Thymus (tissue), 11 donors: ENCODE measurements around the gene UST. TPM values are rescaled to one million over a fixed set of nuclear protein-coding genes. Genes with fewer than 3 reads are reported as not detected.

Source experiments
- DNase-seq, 9 donors: peaks; one replicate each; pipeline ENCODE4 v3.0.0-alpha.2; 2013; ENCODE audit warnings: low spot score in 9 of 9, low read depth in 6 of 9, missing footprints in 1 of 9
- H3K27ac ChIP-seq, 2 donors: one replicate each; pipeline ENCODE4 v1.5.1; 2013; ENCODE audit warnings: control low read depth in 1 of 2, low read depth in 1 of 2, low read length in 1 of 2, mild to moderate bottlenecking in 1 of 2, moderate library complexity in 1 of 2
- H3K27me3 ChIP-seq, 2 donors: one replicate each; pipeline ENCODE4 v1.5.1; 2013; ENCODE audit warnings: low read length in 1 of 2; ENCODE audit not compliant: control insufficient read depth in 2 of 2, insufficient read depth in 1 of 2
- H3K36me3 ChIP-seq, 2 donors: one replicate each; pipeline ENCODE4 v1.5.1; 2013; ENCODE audit warnings: low read length in 1 of 2, mild to moderate bottlenecking in 1 of 2, moderate library complexity in 1 of 2; ENCODE audit not compliant: control insufficient read depth in 2 of 2, insufficient read depth in 2 of 2
- H3K4me1 ChIP-seq, 2 donors: one replicate each; pipeline ENCODE4 v1.5.1; 2013; ENCODE audit warnings: low read length in 2 of 2; ENCODE audit not compliant: control insufficient read depth in 2 of 2, insufficient read depth in 2 of 2
- H3K4me3 ChIP-seq, 2 donors: one replicate each; pipeline ENCODE4 v1.5.1; 2013; ENCODE audit warnings: low read length in 2 of 2, control low read depth in 1 of 2, mild to moderate bottlenecking in 1 of 2
- H3K9me3 ChIP-seq, 2 donors: one replicate each; pipeline ENCODE4 v1.5.1; 2013; ENCODE audit warnings: low read length in 1 of 2, mild to moderate bottlenecking in 1 of 2; ENCODE audit not compliant: control insufficient read depth in 2 of 2, insufficient read depth in 1 of 2
- WGBS: extraction: QIAGEN DNeasy Blood & Tissue Kit; methylation state at CpG from one replicate; pipeline ENCODE4 v1.1.7; 2013; 5-methylcytosine and 5-hydroxymethylcytosine counted together
- polyA plus RNA-seq: library from polyadenylated mRNA; stranded (reverse); fragments of 200-250 nt; gene quantifications from one replicate; pipeline ENCODE4 v1.2.3, GENCODE V29; 2013
- total RNA-seq: library from RNA; stranded (reverse); fragments of 120-200 nt; gene quantifications from one replicate; pipeline ENCODE4 v1.2.4, GENCODE V29; 2013
- donor health status: healthy.

The UST gene
- total and polyA plus RNA-seq, 2 donors, result 6.3 to 8.0 TPM

DNA sequence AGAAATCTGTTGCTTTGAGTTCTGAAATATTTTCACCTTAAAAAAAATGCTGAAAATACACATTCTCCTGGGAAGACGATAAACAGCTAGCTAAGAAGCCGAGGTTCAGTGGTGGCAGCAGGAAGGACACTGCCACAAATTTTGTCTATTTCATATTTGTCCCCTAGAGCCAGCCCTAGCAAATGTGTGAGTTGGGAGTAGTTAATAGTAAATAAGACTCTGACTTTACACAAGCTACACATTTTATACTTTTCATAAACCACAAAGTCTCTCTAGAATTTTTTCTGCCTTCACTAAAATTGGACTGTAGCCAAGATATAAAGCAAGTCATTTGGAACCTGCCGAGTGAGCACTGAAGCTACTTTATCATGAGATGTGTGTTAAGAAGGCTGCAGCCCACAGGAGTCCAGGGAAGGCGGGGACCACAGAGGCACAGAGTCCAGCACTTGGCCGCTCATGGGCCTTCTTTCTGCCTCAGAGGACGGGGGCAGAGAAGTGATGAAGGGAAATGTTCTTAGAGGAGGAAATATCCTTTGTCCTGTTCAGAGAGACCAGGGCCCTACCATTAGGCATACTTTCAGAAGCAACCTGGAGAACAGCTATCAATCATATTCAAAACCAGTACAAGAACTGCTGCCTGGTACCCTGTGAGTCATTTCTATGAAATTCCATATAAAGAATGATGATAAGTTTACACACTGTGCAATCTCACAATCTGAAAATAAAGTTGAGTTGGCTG is 329.0 kb downstream of the UST start:
- H3K27me3 ChIP-seq, result no peaks in the 10 kb centered on the region
- no peaks in the 10 kb centered on the region for H3K36me3 ChIP-seq
- H3K4me3 ChIP-seq, result no peak overlapping the region
- no peak for DNase-seq
- WGBS, result 57% methylated on average over 6 of the region's 6 CpGs
- no peak overlapping the region for H3K27ac ChIP-seq
- H3K4me1 ChIP-seq, result peaks cover 0 to 24% of the 10 kb centered on the region in 2 donors
- no peaks in the 10 kb centered on the region for H3K9me3 ChIP-seq

DNA sequence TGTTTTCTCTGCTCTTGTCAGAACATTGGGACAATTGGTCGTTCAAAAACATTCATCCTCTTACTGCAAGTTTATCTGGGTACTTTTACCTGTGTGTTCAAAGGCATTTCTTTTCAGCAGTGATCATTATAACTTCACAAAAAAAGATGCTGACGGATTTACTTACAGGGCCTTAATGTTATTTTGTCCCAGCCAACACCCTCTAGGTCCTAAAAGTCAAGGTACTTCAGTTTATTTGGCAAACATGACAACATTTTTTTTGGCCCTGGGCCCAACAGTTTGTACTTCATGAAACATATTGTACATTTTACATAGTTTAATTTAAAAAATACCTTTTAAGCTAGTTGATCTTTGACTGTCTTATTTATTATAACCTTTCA is 329.5 kb downstream of the UST start:
- 93% methylated on average over 2 of the region's 2 CpGs for WGBS
- no peak for DNase-seq
- Histone ChIP-seq H3K9me3 (no peaks in the 10 kb centered on the region), H3K36me3 (no peaks in the 10 kb centered on the region), H3K4me3 (no peak overlapping the region), H3K27me3 (no peaks in the 10 kb centered on the region), H3K27ac (no peak overlapping the region), H3K4me1 (peaks cover 0 to 26% of the 10 kb centered on the region in 2 donors)

DNA sequence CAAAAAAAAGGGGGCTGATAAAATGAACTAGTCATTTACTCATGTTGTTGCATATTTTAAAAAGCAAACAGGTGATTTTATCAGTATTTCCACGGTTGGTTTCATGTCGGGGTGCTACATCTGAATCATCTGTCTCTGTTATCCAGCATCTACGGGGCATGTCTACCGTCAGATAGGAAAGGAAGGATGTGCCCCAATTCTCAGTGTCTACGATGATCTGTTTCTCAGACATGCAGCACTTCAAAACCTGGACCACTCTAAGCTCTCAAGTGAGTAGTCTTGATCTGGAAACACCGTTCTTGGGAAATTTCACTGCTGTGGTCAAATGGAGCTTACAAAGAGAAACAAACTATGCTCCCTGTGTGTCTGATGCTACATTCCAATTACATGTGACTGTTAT is 330.4 kb downstream of the UST start:
- Histone ChIP-seq H3K9me3 (no peaks in the 10 kb centered on the region), H3K36me3 (no peaks in the 10 kb centered on the region), H3K4me1 (peaks cover 0 to 26% of the 10 kb centered on the region in 2 donors), H3K27me3 (no peaks in the 10 kb centered on the region), H3K4me3 (no peak overlapping the region), H3K27ac (no peak overlapping the region)
- WGBS, result 95% methylated on average over 6 of the region's 6 CpGs
- no peak for DNase-seq

DNA sequence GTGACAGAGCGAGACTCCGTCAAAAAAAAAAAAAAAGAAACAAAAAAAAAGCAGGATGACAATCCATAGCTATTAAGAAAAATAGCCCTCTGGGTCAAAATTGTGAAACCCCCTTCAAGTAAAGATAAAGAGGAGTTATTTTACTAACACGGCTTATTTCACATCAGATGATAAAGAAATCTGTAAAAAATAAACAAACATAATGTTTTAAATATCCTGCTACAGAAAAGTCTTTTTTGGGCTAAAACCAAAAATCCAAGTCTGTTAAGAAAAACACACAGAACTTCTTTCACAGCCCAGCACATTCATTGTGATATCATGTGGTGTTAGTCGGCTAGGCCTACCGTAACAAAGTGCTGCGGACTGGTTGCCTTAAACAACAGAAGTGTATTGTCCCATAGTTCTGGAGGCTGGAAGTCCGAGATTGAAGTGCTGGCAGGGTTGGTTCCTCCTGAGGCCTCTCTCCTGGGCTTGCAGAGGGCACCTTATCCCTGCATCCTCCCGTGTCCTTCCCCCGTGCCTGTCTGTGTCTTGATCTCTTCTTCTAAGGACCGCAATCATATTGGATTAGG is 331.5 kb downstream of the UST start:
- Histone ChIP-seq H3K4me3 (no peak overlapping the region), H3K9me3 (no peaks in the 10 kb centered on the region), H3K36me3 (no peaks in the 10 kb centered on the region), H3K4me1 (peaks cover 0 to 26% of the 10 kb centered on the region in 2 donors), H3K27ac (no peak overlapping the region), H3K27me3 (no peaks in the 10 kb centered on the region)
- DNase-seq, result no peak
- WGBS, result 96% methylated on average over 10 of the region's 10 CpGs

DNA sequence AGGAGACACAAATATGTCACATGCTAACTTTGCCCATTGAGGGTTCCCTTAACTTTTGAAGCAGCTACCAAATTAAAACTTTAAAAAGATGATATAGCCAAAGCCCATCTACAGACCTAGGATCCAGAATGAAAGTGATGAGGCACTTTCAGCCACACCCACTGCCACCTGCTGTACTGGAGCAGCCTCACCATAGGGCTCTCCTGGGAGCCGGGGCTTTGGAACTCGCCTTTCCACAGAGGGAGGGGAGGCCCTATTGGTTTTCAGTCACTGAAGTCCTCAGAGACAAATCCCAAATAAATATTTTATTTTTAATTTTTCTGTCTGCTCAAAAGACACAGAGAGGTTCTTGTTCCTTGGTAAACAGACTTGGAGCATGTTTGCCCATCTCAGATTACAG is 332.6 kb downstream of the UST start:
- H3K27ac ChIP-seq, result peak overlapping the region in 1 of 2 donors; percentile 45
- peaks cover 0 to 30% of the 10 kb centered on the region in 2 donors for H3K4me1 ChIP-seq
- H3K36me3 ChIP-seq, result no peaks in the 10 kb centered on the region
- no peaks in the 10 kb centered on the region for H3K27me3 ChIP-seq
- DNase-seq, result no peak
- H3K9me3 ChIP-seq, result no peaks in the 10 kb centered on the region
- no peak overlapping the region for H3K4me3 ChIP-seq
- WGBS, result 86% methylated on average over 2 of the region's 2 CpGs

DNA sequence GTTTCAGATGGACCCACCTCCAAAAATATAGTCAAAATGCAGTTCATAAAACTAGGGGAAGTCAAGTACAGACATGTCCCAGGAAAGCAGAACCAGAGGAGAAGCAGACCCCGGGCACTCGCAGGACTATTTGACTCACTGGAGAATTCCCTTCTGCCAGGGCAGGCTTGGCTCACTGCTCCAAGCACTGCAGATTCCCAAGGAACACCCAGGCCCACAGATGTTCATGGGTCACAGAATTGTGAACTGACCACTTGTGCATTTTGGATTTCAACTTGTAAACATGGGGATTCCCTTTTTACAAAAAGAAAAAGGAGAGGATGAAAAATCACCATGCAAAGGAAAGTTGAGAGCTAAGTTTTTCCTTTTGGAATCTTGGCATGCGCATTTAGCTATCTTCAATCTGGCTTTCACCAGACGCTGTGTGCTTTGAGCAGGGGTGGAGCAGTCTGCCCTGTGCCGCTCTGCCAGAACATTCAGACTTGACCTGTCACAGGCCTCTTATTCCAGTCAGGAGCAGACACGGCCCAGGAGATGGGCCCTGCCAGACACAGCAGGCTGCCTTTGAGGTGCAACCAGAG is 333.2 kb downstream of the UST start:
- peaks cover 0 to 30% of the 10 kb centered on the region in 2 donors for H3K4me1 ChIP-seq
- H3K9me3 ChIP-seq, result no peaks in the 10 kb centered on the region
- 93% methylated on average over 6 of the region's 6 CpGs for WGBS

DNA sequence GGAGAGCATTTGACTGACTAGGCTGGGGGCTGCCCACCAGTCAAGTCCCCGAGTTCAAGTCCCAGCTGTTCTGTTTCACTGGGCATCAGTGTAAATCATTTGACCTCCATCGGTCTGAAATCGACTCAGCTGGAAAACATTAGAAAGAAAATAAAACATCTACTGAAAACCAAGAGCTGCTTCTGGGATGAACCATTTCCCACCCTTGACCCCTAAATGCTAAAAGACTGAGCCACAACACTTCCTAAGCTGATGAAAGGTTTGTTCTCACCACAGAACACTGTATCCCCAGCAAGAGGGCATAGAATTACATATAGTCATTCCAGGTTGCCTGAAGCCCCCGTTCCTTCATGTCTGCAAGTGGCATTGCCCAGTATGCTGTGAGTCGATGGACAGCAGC is 333.7 kb downstream of the UST start:
- no peak overlapping the region for H3K27ac ChIP-seq
- 97% methylated on average over 5 of the region's 5 CpGs for WGBS
- peaks cover 0 to 26% of the 10 kb centered on the region in 2 donors for H3K4me1 ChIP-seq
- no peaks in the 10 kb centered on the region for H3K27me3 ChIP-seq
- H3K4me3 ChIP-seq, result no peak overlapping the region
- no peaks in the 10 kb centered on the region for H3K36me3 ChIP-seq
- no peak for DNase-seq
- no peaks in the 10 kb centered on the region for H3K9me3 ChIP-seq

More for the DNA sequence above, 333.2 kb downstream of the UST start:
- Histone ChIP-seq H3K27ac (peak overlapping the region; percentile 26 to 45), H3K4me3 (no peak overlapping the region), H3K27me3 (no peaks in the 10 kb centered on the region), H3K36me3 (no peaks in the 10 kb centered on the region)
- DNase-seq, result no peak

DNA sequence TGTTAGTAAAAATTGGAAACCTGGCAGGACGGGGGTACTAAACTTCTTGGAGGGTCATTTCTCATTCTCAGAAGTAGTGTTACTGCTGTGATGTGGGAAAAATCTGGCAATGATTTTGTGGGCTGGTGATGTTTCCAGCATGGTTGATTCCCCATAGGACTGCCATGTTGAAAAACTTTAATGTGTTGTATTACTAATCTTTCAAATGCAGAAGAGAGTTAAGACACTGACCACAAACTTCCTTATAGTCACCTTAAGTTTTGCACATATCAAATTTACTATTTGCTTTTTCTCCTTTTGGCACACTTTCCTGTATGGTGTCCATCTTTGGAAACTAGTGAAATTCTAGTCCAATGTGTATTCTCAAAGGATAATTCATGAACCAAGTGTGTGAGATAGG is 334.5 kb downstream of the UST start:
- Histone ChIP-seq H3K27ac (no peak overlapping the region), H3K4me3 (no peak overlapping the region), H3K9me3 (no peaks in the 10 kb centered on the region), H3K4me1 (peaks cover 0 to 21% of the 10 kb centered on the region in 2 donors), H3K36me3 (no peaks in the 10 kb centered on the region), H3K27me3 (no peaks in the 10 kb centered on the region)
- DNase-seq, result no peak
- WGBS, result 96% methylated on average over 1 of the region's 1 CpG

DNA sequence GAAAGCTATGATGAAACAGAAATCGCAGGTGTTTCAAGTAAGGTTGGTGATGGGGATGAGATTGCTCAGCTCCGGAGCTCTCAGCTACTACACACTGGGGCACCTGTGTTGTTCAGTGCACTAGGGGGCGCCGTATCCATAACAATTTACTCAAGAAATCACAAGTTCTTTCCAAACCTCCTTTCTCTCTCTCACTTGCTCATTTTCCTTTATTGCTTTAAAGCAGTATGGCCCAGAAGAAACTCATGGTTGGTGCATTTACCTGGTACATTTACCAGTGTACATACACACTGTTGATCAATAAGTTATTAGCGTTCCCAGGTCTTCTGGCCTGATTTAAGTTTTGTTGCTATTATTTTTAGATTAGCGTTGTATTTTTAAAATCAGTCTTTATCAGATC is 335.5 kb downstream of the UST start:
- Histone ChIP-seq H3K4me1 (peaks cover 0 to 21% of the 10 kb centered on the region in 2 donors), H3K9me3 (no peaks in the 10 kb centered on the region), H3K36me3 (no peaks in the 10 kb centered on the region), H3K4me3 (no peak overlapping the region), H3K27me3 (no peaks in the 10 kb centered on the region), H3K27ac (no peak overlapping the region)
- WGBS, result 33% methylated on average over 6 of the region's 6 CpGs
- DNase-seq, result peak; percentile 49 to 87 (median 75)
